Measurements from ENCODE around the gene SPATA4. TPM values are rescaled to one million over a fixed set of nuclear protein-coding genes. Genes with fewer than 3 reads are reported as not detected.

The SPATA4 gene
- total RNA-seq, result not detected in 2 replicates

DNA sequence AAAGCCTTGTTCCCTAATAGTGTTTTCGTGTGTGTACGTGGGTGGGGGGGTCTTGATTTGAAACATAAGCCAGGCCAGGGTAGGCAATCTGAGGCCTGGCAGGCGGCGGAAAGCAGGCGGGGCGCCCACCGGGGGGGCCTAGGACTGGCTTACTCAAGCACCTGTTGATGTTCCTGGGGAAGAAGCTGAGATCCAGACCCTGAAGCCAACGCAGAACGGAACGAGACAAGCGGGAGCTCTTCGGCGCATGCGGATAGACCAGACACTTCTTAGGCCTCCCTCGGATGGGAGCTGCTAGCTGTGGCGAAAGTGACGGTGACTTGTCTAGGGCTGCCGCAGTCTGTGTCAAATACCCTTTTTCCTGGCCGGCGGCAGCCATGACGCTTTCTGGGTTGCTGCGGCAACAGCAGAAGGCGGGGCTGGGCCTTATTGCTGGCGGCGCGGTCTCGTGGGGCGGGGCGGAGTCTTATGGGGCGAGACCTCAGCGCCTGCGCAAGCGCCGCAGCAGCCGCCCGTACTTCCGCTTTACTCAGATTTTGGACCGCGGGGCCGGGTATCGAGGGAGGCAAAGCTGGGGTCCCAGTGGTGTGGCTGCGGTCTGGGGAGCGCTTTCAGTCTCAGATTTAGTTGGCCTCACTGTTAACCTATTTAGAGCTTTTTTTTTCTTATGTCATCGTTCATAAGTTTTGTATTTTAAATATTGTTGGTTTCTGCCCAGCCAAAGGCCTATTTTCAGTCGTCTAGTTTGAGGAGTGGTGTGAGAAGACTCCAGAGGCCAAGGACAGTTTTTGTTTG lies at the start of gene SPATA4:
TSS of gene SPATA4 (minus strand) at position 402 of the 795 bp plus-strand sequence. CDS start at position 379, 23 bp downstream.

Other genes with a start within 250 kb of the SPATA4 start
- under 0.01 and 0.22 TPM in 2 replicates for gene WDR17, start 129.7 kb downstream of the SPATA4 start, total RNA-seq
- gene ASB5, start 73.6 kb upstream of the SPATA4 start, total RNA-seq, result not detected in 2 replicates
- gene SPCS3, start 124.4 kb upstream of the SPATA4 start, total RNA-seq, result 66.7 and 127 TPM in 2 replicates

Measured in placental epithelial cell (primary cell).